Esophagus muscularis mucosa (tissue), 3 donors: Measurements from ENCODE around the gene MICB.

Source experiments
- EP300 ChIP-seq: sonication (generic); formaldehyde crosslinking; IDR thresholded peaks from one replicate; pipeline ENCODE4 v1.6.1; 2017; ENCODE audit warnings: antibody characterized with exemption
- TF ChIP-seq, protein P1 (sequence below), 3 experiments: fragments of 200-600 bp in 2 of 3; fragments of 450-650 bp in 1 of 3; sonication (generic) in 2 of 3; IDR thresholded peaks; one replicate each; pipeline ENCODE4 v1.5.1; 2017 to 2019; ENCODE audit warnings: antibody characterized with exemption in 3 of 3, mild to moderate bottlenecking in 2 of 3, moderate library complexity in 1 of 3

DNA sequence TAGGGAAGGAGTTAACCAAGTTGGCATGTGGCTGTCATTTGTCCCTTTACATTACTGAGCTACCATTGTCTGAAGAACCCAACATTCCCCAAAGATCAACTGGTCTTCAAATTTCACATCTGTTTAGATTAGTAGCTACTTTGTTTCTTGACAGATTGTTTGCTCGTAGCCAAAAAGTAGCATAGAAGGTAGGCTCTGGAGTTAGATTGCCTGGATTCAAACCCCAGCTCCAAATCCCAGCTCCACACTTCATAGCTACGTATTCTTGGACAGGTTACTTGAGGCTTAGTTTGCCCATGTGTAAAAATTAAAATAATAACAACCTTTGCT is 50.6 kb downstream of the MICB start:
- TF ChIP-seq, protein P1, sequence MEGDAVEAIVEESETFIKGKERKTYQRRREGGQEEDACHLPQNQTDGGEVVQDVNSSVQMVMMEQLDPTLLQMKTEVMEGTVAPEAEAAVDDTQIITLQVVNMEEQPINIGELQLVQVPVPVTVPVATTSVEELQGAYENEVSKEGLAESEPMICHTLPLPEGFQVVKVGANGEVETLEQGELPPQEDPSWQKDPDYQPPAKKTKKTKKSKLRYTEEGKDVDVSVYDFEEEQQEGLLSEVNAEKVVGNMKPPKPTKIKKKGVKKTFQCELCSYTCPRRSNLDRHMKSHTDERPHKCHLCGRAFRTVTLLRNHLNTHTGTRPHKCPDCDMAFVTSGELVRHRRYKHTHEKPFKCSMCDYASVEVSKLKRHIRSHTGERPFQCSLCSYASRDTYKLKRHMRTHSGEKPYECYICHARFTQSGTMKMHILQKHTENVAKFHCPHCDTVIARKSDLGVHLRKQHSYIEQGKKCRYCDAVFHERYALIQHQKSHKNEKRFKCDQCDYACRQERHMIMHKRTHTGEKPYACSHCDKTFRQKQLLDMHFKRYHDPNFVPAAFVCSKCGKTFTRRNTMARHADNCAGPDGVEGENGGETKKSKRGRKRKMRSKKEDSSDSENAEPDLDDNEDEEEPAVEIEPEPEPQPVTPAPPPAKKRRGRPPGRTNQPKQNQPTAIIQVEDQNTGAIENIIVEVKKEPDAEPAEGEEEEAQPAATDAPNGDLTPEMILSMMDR (IDR thresholded peaks at IDR 0.05) = no peak
- TF ChIP-seq EP300 = no peak
